Urinary bladder (tissue), 4 donors: Measurements from ENCODE around the gene R3HDM2. TPM values are rescaled to one million over a fixed set of nuclear protein-coding genes. Genes with fewer than 3 reads are reported as not detected.
"Not testable (repeated sequence)": the region's sequence is repeated elsewhere in the genome, so short reads cannot be mapped to it uniquely, and the experiment has no call there.

Experiments used
- DNase-seq: peaks from one replicate; pipeline ENCODE4 v3.0.0-alpha.2; 2015; ENCODE audit errors: extremely low spot score
- H3K27ac ChIP-seq: one replicate; pipeline ENCODE4 v1.5.1; 2013; ENCODE audit warnings: low read depth, mild to moderate bottlenecking, moderate library complexity
- H3K36me3 ChIP-seq: one replicate; pipeline ENCODE4 v1.6.1; 2013; ENCODE audit warnings: mild to moderate bottlenecking, moderate library complexity; ENCODE audit not compliant: insufficient read depth
- H3K4me1 ChIP-seq: one replicate; pipeline ENCODE4 v1.6.1; 2013; ENCODE audit warnings: mild to moderate bottlenecking, moderate library complexity; ENCODE audit not compliant: insufficient read depth
- H3K4me3 ChIP-seq: one replicate; pipeline ENCODE4 v1.5.1; 2013; ENCODE audit warnings: low read depth, low read length
- WGBS: extraction: QIAGEN DNeasy Blood & Tissue Kit; methylation state at CpG from one replicate; pipeline ENCODE4 v1.1.7; 2013; 5-methylcytosine and 5-hydroxymethylcytosine counted together
- polyA plus RNA-seq: library from polyadenylated mRNA; stranded (reverse); fragments of 200-250 nt; gene quantifications from one replicate; pipeline ENCODE4 v1.2.3, GENCODE V29; 2013
- total RNA-seq: library from RNA; depleted of rRNA; stranded (reverse); fragments of >200 nt; gene quantifications from one replicate; pipeline ENCODE4 v1.2.3, GENCODE V29; 2014
- donor health status: healthy with polysubstance abuse.
- donor health status: healthy.

The R3HDM2 gene
- total and polyA plus RNA-seq, 2 donors, result 28.0 to 37.0 TPM

- H3K27ac ChIP-seq, H3K36me3 ChIP-seq, H3K4me3 ChIP-seq, H3K4me1 ChIP-seq, DNase-seq: not testable (repeated sequence)
- WGBS, result 91% methylated on average over 6 of the region's 6 CpGs
Observed at GRCh38 chr12:57414160-57414559, 16.7 kb downstream of the R3HDM2 start.

DNA sequence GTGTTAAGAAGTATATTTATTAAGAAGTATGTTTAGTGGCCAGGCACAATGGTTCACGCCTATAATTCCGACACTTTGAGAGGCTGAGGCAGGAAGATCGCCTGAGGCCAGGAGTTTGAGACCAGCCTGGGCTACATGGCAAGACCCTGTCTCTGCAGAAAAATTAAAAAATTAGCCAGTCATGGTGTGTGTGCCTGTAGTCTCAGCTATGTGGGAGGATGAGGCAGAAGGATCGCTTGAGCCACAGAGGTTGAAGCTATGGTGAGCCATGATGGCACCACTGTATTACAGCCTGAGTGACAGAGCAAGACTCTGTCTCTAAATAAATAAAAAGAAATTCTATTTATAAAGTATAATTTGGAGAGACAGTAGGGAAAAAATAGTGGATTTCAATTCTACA is 20.3 kb downstream of the R3HDM2 start:
- no peak overlapping the region for H3K4me3 ChIP-seq
- DNase-seq, result no peak
- no peaks in the 10 kb centered on the region for H3K36me3 ChIP-seq
- 98% methylated on average over 4 of the region's 4 CpGs for WGBS
- H3K4me1 ChIP-seq, result no peaks in the 10 kb centered on the region
- no peak overlapping the region for H3K27ac ChIP-seq

DNA sequence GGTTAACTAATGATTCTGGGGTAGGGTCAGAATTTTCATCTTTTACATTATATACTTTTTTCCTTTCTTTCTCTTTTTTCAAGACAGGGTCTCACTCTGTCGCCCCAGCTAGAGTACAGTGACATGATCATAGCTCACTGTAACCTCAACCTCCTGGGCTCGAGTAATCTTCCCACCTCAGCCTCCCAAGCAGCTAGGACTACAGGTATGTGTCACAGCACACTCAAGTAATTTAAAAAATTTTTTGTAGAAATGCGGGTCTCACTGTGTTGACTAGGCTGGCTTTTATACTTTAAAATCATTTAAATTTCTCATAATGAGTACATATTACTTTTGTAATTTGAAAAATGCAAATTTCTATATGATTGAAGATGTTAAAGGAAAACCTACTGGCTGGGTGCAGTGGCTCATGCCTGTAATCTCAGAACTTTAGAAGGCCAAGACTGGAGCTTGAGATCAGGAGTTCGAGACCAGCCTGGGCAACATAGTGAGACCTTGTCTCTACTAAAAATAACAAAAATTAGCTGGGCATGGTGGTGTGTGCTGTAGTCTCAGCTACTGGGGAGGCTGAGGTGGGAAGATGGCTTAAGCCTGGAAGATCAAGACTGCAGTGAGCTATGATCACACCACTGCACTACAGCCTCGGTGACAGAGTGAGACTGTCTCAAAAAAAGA is 25.7 kb downstream of the R3HDM2 start:
- Histone ChIP-seq H3K36me3 (no peaks in the 10 kb centered on the region), H3K4me3 (no peak overlapping the region), H3K27ac (no peak overlapping the region), H3K4me1 (no peaks in the 10 kb centered on the region)
- 96% methylated on average over 5 of the region's 5 CpGs for WGBS
- no peak for DNase-seq

- DNase-seq, H3K4me3 ChIP-seq, H3K4me1 ChIP-seq, H3K27ac ChIP-seq, H3K36me3 ChIP-seq: not testable (repeated sequence)
- 95% methylated on average over 4 of the region's 4 CpGs for WGBS
Observed at GRCh38 chr12:57402156-57402555, 28.7 kb downstream of the R3HDM2 start.

GRCh38 chr12:57401165-57401564 is 29.7 kb downstream of the R3HDM2 start:
- no peaks in the 10 kb centered on the region for H3K36me3 ChIP-seq
- H3K27ac ChIP-seq, result no peak overlapping the region
- 78% methylated on average over 5 of the region's 5 CpGs for WGBS
- H3K4me1 ChIP-seq, result no peaks in the 10 kb centered on the region
- DNase-seq, result no peak
- H3K4me3 ChIP-seq, result no peak overlapping the region

GRCh38 chr12:57399718-57400463 is 31.0 kb downstream of the R3HDM2 start:
- H3K4me1 ChIP-seq, DNase-seq, H3K4me3 ChIP-seq, H3K36me3 ChIP-seq, H3K27ac ChIP-seq: not testable (repeated sequence)
- 97% methylated on average over 7 of the region's 7 CpGs for WGBS

DNA sequence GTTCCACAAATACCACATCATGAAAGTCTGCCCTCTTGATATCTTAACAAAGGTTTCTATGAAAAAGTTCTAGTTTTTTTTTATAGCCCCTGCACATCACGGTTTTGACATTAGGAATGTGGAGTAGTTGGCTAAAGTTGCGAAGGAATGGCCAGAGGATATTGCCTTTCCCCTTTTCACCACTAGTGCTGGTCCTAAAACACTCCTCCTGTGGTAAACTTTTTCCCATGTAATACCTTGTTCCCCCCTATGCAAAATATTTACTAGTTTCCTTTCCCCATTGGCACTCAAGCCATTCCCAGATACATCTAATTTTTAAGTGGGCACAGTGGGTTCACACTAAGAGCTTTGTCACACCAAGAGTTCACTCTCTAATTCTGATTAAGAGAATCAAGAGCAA is 33.4 kb downstream of the R3HDM2 start:
- H3K36me3 ChIP-seq, result no peaks in the 10 kb centered on the region
- no peak overlapping the region for H3K27ac ChIP-seq
- 85% methylated on average over 2 of the region's 2 CpGs for WGBS
- H3K4me1 ChIP-seq, result no peaks in the 10 kb centered on the region
- DNase-seq, result no peak
- H3K4me3 ChIP-seq, result no peak overlapping the region

GRCh38 chr12:57395121-57395520 is 35.7 kb downstream of the R3HDM2 start:
- DNase-seq, result no peak
- 95% methylated on average over 18 of the region's 18 CpGs for WGBS
- no peak overlapping the region for H3K4me3 ChIP-seq
- H3K4me1 ChIP-seq, result no peaks in the 10 kb centered on the region
- H3K36me3 ChIP-seq, result no peaks in the 10 kb centered on the region
- H3K27ac ChIP-seq, result no peak overlapping the region

DNA sequence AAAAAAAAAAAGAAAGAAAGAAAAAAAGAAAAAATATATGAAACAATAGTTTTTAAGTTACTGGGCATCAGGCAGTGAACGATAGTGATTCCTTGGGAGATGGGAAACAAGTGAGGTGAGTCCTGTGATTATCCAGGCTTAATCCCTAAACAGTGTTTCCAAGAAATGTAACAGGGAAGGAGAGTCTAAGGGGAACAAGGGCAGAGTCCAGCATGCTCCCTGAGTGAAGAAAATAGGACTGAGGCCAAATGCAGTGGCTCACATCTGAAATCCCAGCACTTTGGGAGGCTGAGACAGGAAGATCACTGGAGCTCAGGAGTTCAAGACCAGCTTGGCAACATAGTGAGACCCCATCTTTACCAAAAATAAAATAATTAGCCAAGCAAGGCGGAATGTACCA is 40.7 kb downstream of the R3HDM2 start:
- Histone ChIP-seq H3K36me3 (no peaks in the 10 kb centered on the region), H3K4me1 (no peaks in the 10 kb centered on the region), H3K4me3 (no peak overlapping the region), H3K27ac (no peak overlapping the region)
- 90% methylated on average over 2 of the region's 2 CpGs for whole genome bisulfite sequencing
- DNase-seq, result no peak

DNA sequence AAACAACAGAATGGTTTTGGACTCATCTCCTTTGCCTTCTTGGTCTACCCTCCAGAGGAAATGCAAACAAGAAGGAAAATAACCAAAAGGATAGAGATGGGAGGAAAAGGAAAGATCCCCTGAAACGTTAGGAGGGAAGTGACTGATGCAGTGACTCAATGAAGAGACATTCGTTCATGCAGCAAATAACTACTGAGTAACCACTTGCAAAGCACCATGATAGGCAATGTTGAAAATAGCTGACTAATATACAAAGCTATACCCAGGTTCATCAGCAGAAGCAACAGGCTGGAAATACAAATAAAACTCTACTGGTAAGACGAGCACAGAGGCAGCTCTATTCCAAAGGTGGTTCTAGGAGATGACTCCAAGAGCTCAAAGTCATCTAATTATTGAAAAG is 41.8 kb downstream of the R3HDM2 start:
- Histone ChIP-seq H3K36me3 (no peaks in the 10 kb centered on the region), H3K4me3 (no peak overlapping the region), H3K4me1 (no peaks in the 10 kb centered on the region), H3K27ac (no peak overlapping the region)
- WGBS, result 66% methylated on average over 3 of the region's 3 CpGs
- no peak for DNase-seq

GRCh38 chr12:57388425-57388824 is 42.4 kb downstream of the R3HDM2 start:
- 89% methylated on average over 5 of the region's 5 CpGs for WGBS
- Histone ChIP-seq H3K4me1 (no peaks in the 10 kb centered on the region), H3K36me3 (peaks cover 2% of the 10 kb centered on the region), H3K27ac (no peak overlapping the region), H3K4me3 (no peak overlapping the region)
- no peak for DNase-seq

DNA sequence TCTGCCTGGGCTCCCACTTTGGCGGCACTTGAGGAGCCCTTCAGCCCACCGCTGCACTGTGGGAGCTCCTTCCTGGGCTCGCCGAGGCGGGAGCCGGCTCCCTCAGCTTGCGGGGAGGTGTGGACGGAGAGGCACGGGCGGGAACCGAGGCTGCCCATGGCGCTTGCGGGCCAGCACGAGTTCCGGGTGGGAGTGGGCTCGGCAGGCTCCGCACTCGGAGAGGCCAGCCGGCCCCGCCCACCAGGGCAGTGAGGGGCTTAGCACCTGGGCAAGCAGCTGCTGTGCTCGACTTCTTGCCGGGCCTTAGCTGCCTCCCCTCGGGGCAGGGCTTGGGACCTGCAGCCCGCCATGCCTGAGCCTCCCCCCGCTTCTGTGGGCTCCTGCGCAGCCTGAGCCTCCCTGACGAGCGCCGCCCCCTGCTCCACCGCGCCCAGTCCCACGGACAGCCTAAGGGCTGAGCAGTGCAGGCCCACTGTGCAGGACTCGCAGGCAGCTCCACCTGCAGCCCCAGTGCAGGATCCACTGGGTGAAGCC is 44.6 kb downstream of the R3HDM2 start:
- Histone ChIP-seq H3K36me3 (peaks cover 2% of the 10 kb centered on the region), H3K4me3 (no peak overlapping the region), H3K4me1 (no peaks in the 10 kb centered on the region), H3K27ac (no peak overlapping the region)
- WGBS, result 96% methylated on average over 33 of the region's 33 CpGs
- DNase-seq, result no peak

GRCh38 chr12:57385586-57385985 is 45.3 kb downstream of the R3HDM2 start:
- DNase-seq, result no peak
- H3K4me3 ChIP-seq, result no peak overlapping the region
- WGBS, result 99% methylated on average over 3 of the region's 3 CpGs
- H3K27ac ChIP-seq, result no peak overlapping the region
- H3K36me3 ChIP-seq, result peaks cover 2% of the 10 kb centered on the region
- H3K4me1 ChIP-seq, result no peaks in the 10 kb centered on the region

GRCh38 chr12:57384478-57384877 is 46.4 kb downstream of the R3HDM2 start:
- Histone ChIP-seq H3K4me1 (no peaks in the 10 kb centered on the region), H3K27ac (no peak overlapping the region), H3K36me3 (peaks cover 2% of the 10 kb centered on the region), H3K4me3 (no peak overlapping the region)
- DNase-seq, result no peak
- WGBS, result 84% methylated on average over 1 of the region's 1 CpG
